PC-9 (cell line): ENCODE results near the gene SUPT7L. TPM values are rescaled to one million over a fixed set of nuclear protein-coding genes. Genes with fewer than 3 reads are reported as not detected.
A peak's percentile ranks its signal among the peaks of the same experiment; 100 is the strongest.

Experiments used
- BruUV-seq: library from RNA; stranded (reverse); fragments of 400-500 nt; replicated peaks from 2 replicates; lab custom pipeline; 2021; lab: Mats Ljungman, UMichigan
- CTCF ChIA-PET: fragments of 300-600 bp; sonication (Branson Sonifier 250); formaldehyde crosslinking; loops from one replicate; lab custom pipeline; 2022; ENCODE audit warnings: antibody characterized with exemption; lab: Charles Lee
- POLR2A ChIA-PET: fragments of 300-600 bp; sonication (Branson Sonifier 250); formaldehyde crosslinking; loops from one replicate; lab custom pipeline; 2022; ENCODE audit warnings: antibody characterized with exemption; ENCODE audit not compliant: unreplicated experiment; lab: Charles Lee
- DNase-seq, 2 experiments: peaks; one replicate each; pipeline versions ENCODE4 v3.0.0 to v3.0.0-alpha.2; 2015 to 2022; ENCODE audit warnings: mixed read lengths in 1 of 2
- H2AFZ ChIP-seq: fragments of 200-600 bp; sonication (generic); 2 replicates; pipeline ENCODE4 v1.8.1; 2017; ENCODE audit warnings: antibody characterized with exemption
- H3F3A ChIP-seq: fragments of 200-600 bp; sonication (generic); 2 replicates; pipeline ENCODE4 v1.8.1; 2017; ENCODE audit warnings: antibody characterized with exemption, mild to moderate bottlenecking, low read depth; ENCODE audit not compliant: insufficient read depth
- H3K27ac ChIP-seq: fragments of 200-600 bp; sonication (generic); 2 replicates; pipeline ENCODE4 v1.6.1; 2016; ENCODE audit warnings: mixed run types
- H3K27me3 ChIP-seq: fragments of 200-600 bp; sonication (generic); 2 replicates; pipeline ENCODE4 v1.6.1; 2016; ENCODE audit warnings: low read depth, mixed run types; ENCODE audit not compliant: insufficient read depth
- H3K36me3 ChIP-seq: fragments of 200-600 bp; sonication (generic); 2 replicates; pipeline ENCODE4 v1.6.1; 2016; ENCODE audit warnings: low read depth, mixed run types
- H3K4me1 ChIP-seq: fragments of 200-600 bp; sonication (generic); replicated peaks from 2 replicates; pipeline ENCODE4 v1.6.1; 2016; ENCODE audit warnings: mixed run types; ENCODE audit not compliant: insufficient read depth
- H3K4me2 ChIP-seq: fragments of 200-600 bp; sonication (generic); 2 replicates; pipeline ENCODE4 v1.6.1; 2017; ENCODE audit warnings: mixed run types
- H3K4me3 ChIP-seq: fragments of 200-600 bp; sonication (generic); 2 replicates; pipeline ENCODE4 v1.6.1; 2016; ENCODE audit warnings: mixed run types
- H3K79me2 ChIP-seq: fragments of 200-600 bp; sonication (generic); 2 replicates; pipeline ENCODE4 v1.6.1; 2017; ENCODE audit warnings: low read depth, mixed run types
- H3K9me2 ChIP-seq: fragments of 200-600 bp; sonication (generic); 2 replicates; pipeline ENCODE4 v1.8.1; 2017; ENCODE audit warnings: mild to moderate bottlenecking; ENCODE audit not compliant: insufficient read depth
- H3K9me3 ChIP-seq: fragments of 200-600 bp; sonication (generic); 2 replicates; pipeline ENCODE4 v1.8.1; 2016; ENCODE audit warnings: low read depth; ENCODE audit not compliant: insufficient read depth
- H4K20me1 ChIP-seq: fragments of 200-600 bp; sonication (generic); 2 replicates; pipeline ENCODE4 v1.8.1; 2017; ENCODE audit not compliant: insufficient read depth
- EZH2 ChIP-seq: fragments of 200-600 bp; sonication (generic); IDR thresholded peaks from 2 replicates; pipeline ENCODE4 v1.8.0; 2017; ENCODE audit warnings: antibody characterized with exemption, low read depth
- intact Hi-C: fragments of 100-400 bp; cut with micrococcal nuclease; formaldehyde crosslinking; loops from one replicate; pipeline ENCODE4 v1.10.0; 2022; ENCODE audit not compliant: unreplicated experiment
- total RNA-seq: library from RNA; stranded (reverse); gene quantifications from 2 replicates; pipeline ENCODE4 v1.2.3, GENCODE V29; 2021
- TF ChIP-seq, protein P1 (sequence below): fragments of 200-600 bp; sonication (generic); conservative IDR thresholded peaks from 2 replicates; pipeline ENCODE4 v1.6.1; 2017; ENCODE audit warnings: mixed run types, antibody characterized with exemption, mild to moderate bottlenecking, moderate library complexity

Gene SUPT7L
- total RNA-seq, 1 experiment from 2014 or later = 33.0 TPM

DNA sequence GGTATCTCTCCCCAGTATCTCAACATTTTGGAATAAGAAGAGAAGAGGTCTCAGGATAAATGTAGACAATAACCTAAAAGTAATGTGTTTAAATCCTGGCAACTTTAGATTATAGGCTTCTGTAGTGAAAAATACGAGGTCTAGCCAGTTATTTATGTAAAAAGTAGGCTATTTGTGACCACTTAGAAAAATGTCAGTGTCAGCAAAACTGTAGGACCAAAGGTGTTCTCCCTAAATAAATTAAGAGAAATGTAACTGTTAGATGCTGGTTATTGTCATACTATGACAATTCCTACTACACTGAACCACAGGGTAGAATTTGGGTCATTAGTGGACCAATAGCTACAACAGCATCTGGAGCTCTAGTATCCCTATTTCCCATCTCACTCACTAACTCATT is 2.0 kb downstream of the SUPT7L start:
- no peaks in the 10 kb centered on the region for H3K9me2 ChIP-seq
- DNase-seq = no peak
- CTCF ChIA-PET = no interaction called here
- no peak overlapping the region for H3K4me3 ChIP-seq
- intact Hi-C loops = no loop called here
- H3K4me1 ChIP-seq = peaks cover 26% of the 10 kb centered on the region
- peaks cover 43% of the 10 kb centered on the region for H3K36me3 ChIP-seq
- H3K4me2 ChIP-seq = no peak overlapping the region
- no peaks in the 10 kb centered on the region for H3K9me3 ChIP-seq
- H3K27ac ChIP-seq = no peak overlapping the region
- POLR2A ChIA-PET = no interaction called here
- H3F3A ChIP-seq = peaks cover 17% of the 10 kb centered on the region; the same call in 1 of the 2 replicates
- peaks cover 42% of the 10 kb centered on the region for H3K79me2 ChIP-seq
- no peak overlapping the region for H2AFZ ChIP-seq
- H4K20me1 ChIP-seq = peaks cover 6% of the 10 kb centered on the region; the same call in 1 of the 2 replicates
- TF ChIP-seq, protein P1, sequence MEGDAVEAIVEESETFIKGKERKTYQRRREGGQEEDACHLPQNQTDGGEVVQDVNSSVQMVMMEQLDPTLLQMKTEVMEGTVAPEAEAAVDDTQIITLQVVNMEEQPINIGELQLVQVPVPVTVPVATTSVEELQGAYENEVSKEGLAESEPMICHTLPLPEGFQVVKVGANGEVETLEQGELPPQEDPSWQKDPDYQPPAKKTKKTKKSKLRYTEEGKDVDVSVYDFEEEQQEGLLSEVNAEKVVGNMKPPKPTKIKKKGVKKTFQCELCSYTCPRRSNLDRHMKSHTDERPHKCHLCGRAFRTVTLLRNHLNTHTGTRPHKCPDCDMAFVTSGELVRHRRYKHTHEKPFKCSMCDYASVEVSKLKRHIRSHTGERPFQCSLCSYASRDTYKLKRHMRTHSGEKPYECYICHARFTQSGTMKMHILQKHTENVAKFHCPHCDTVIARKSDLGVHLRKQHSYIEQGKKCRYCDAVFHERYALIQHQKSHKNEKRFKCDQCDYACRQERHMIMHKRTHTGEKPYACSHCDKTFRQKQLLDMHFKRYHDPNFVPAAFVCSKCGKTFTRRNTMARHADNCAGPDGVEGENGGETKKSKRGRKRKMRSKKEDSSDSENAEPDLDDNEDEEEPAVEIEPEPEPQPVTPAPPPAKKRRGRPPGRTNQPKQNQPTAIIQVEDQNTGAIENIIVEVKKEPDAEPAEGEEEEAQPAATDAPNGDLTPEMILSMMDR = no peak
- no peak for TF ChIP-seq EZH2
- no TSS peak for BruUV-seq
- H3K27me3 ChIP-seq = no peaks in the 10 kb centered on the region

DNA sequence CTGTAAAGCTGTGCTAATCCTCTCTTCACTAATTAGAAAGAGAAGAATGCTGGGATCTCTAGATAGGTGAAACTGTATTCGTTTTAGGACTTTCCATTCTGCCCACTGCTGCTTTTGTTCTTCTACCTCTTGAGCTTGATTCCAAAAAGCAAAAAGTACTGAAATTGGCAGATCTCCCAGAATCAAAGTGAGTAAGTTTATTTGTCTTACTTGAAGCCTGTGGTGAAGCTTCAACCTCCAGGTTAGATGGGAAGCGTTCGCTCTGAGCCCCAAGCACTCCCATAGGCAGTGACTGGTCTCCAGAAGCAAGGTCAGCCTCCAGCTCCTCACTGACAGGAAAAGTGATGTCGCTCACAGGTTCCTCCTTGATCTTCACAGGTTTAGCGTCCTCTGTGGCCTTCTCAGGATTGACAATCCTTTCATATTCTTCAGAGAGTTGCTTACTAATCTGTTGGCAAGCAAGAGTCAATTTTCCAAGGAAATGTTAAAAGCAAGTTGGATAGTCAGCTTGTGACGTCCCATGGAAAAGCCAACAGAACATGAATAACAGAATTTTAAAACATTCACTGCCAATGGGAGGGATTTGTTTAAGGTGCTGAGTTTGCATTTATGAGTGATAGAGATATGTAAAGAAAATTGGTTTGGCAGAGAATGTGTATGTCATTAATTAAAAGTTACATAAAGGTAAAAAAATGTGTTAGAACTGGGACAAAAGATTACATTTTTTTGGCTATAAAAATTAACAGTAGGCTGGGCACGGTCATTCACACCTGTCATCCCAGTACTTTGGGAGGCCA is 8.1 kb downstream of the SUPT7L start:
- Histone ChIP-seq H3K4me1 (peaks cover 10% of the 10 kb centered on the region; the same call in 1 of the 2 replicates), H3K4me3 (no peak overlapping the region), H3K9me2 (no peaks in the 10 kb centered on the region), H3K79me2 (no peaks in the 10 kb centered on the region), H2AFZ (no peak overlapping the region), H3K4me2 (no peak overlapping the region), H3K27ac (no peak overlapping the region), H4K20me1 (peaks cover 14% of the 10 kb centered on the region; the same call in 1 of the 2 replicates), H3K36me3 (peaks cover 67% of the 10 kb centered on the region), H3F3A (peaks cover 22% of the 10 kb centered on the region), H3K9me3 (no peaks in the 10 kb centered on the region), H3K27me3 (no peaks in the 10 kb centered on the region)
- BruUV-seq = no TSS peak
- CTCF ChIA-PET = no interaction called here
- POLR2A ChIA-PET = interaction anchor here (0.7 kb wide), 1 partner anchor 373 kb away, joined by 3 read pairs; no protein-coding TSS in a partner anchor
- no peak for DNase-seq
- intact Hi-C loops = loop anchor here (10.0 kb wide), 1 partner anchor 211 kb away; the partner anchor contains the start of gene KRTCAP3
- TF ChIP-seq, protein P1 = no peak
- no peak for TF ChIP-seq EZH2

DNA sequence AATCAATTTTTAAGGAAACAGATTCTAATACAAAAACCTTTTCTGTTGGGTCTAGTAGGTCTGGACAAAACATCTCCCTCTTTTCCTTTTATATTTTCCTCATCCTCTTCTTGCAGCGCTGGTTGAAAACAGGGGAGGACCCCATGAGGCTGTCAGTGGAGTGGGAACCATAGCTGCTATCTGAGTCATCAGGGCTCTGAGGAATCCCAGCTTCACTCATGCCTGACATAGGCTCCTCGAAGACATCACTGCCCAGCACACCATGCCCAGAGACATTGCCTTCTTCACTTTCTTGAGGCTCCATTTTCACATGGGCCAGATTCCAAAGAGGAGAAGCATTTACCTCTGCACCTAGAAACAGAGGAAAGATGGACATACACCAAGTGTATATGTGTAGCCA is 10.0 kb downstream of the SUPT7L start:
- H3K79me2 ChIP-seq = no peaks in the 10 kb centered on the region
- POLR2A ChIA-PET = interaction anchor here (0.6 kb wide), 1 partner anchor 1140 kb away, joined by 3 read pairs; no protein-coding TSS in a partner anchor
- peaks cover 7% of the 10 kb centered on the region; the same call in 1 of the 2 replicates for H4K20me1 ChIP-seq
- no peak for DNase-seq
- H3K27ac ChIP-seq = peak overlapping the region; percentile 13; the same call in 1 of the 2 replicates
- H3K9me3 ChIP-seq = no peaks in the 10 kb centered on the region
- peaks cover 31% of the 10 kb centered on the region for H3F3A ChIP-seq
- H3K36me3 ChIP-seq = peaks cover 62% of the 10 kb centered on the region
- TF ChIP-seq EZH2 = no peak
- TF ChIP-seq, protein P1 = no peak
- H3K4me2 ChIP-seq = no peak overlapping the region
- CTCF ChIA-PET = no interaction called here
- BruUV-seq = no TSS peak
- H3K4me3 ChIP-seq = no peak overlapping the region
- no peaks in the 10 kb centered on the region for H3K9me2 ChIP-seq
- peaks cover 10% of the 10 kb centered on the region; the same call in 1 of the 2 replicates for H3K4me1 ChIP-seq
- H2AFZ ChIP-seq = no peak overlapping the region
- no peaks in the 10 kb centered on the region for H3K27me3 ChIP-seq
- intact Hi-C loops = loop anchor here (10.0 kb wide), 1 partner anchor 209 kb away; the partner anchor contains the start of gene KRTCAP3
